HG02610 (cell line): ENCODE data around the gene CCDC159.

Experiments
- ATAC-seq: cut with Tn5 transposase; IDR thresholded peaks from one replicate; pipeline ENCODE4 v1.9.1; 2021; ENCODE audit warnings: mild to moderate bottlenecking, moderate library complexity; ENCODE audit not compliant: unreplicated experiment

CCDC159 gene

GRCh38 chr19:11384778-11385129 lies 38.4 kb downstream of the CCDC159 start:
- ATAC-seq, result no peak

- ATAC-seq, result no peak
Measured at GRCh38 chr19:11387162-11388034, 41.1 kb downstream of the CCDC159 start.

GRCh38 chr19:11390359-11390758 lies 44.0 kb downstream of the CCDC159 start:
- ATAC-seq, result no peak

- no peak for ATAC-seq
Measured at GRCh38 chr19:11390933-11391680, 44.8 kb downstream of the CCDC159 start.

GRCh38 chr19:11397089-11397610 lies 50.8 kb downstream of the CCDC159 start:
- no peak for ATAC-seq

GRCh38 chr19:11399667-11400066 lies 53.3 kb downstream of the CCDC159 start:
- no peak for ATAC-seq

- ATAC-seq, result no peak
Measured at GRCh38 chr19:11400798-11401197, 54.5 kb downstream of the CCDC159 start.

- no peak for ATAC-seq
Measured at GRCh38 chr19:11401808-11402543, 55.7 kb downstream of the CCDC159 start.
